BJ (cell line): ENCODE data around the gene MMP7. TPM values are rescaled to one million over a fixed set of nuclear protein-coding genes. Genes with fewer than 3 reads are reported as not detected.

Experiments
- CTCF ChIA-PET: fragments of 350-600 bp; formaldehyde crosslinking; extraction: SDS; loops from one replicate; lab custom pipeline; 2021; ENCODE audit warnings: antibody characterized with exemption, inconsistent platforms; lab: Yijun Ruan, JAX
- POLR2A ChIA-PET: fragments of 300-600 bp; sonication (Branson Sonifier 250); formaldehyde crosslinking; extraction: SDS; loops from one replicate; lab custom pipeline; 2021; ENCODE audit warnings: antibody characterized with exemption; lab: Charles Lee
- DNase-seq: peaks from one replicate; pipeline ENCODE4 v3.0.0-alpha.2; 2011; ENCODE audit warnings: low read depth
- H3K27me3 ChIP-seq: 2 replicates; pipeline ENCODE4 v1.6.0; 2011; ENCODE audit warnings: low read length; ENCODE audit not compliant: control insufficient read depth, insufficient read depth
- H3K36me3 ChIP-seq: 2 replicates; pipeline ENCODE4 v1.5.1; 2011; ENCODE audit warnings: low read length; ENCODE audit not compliant: control insufficient read depth, insufficient read depth
- H3K4me3 ChIP-seq: 2 replicates; pipeline ENCODE4 v1.5.1; 2011; ENCODE audit warnings: low read depth, mild to moderate bottlenecking, control low read depth, low read length
- polyA plus RNA-seq: library from polyadenylated mRNA; depleted of rRNA; stranded (reverse); fragments of >200 nt; gene quantifications from 2 replicates; pipeline ENCODE4 v1.2.3, GENCODE V29; 2011
- TF ChIP-seq, protein P1 (sequence below): IDR thresholded peaks from 2 replicates; pipeline ENCODE4 v1.5.1; 2011; ENCODE audit warnings: low read depth, mild to moderate bottlenecking, control low read depth, inconsistent platforms, low read length, moderate library complexity; ENCODE audit not compliant: insufficient read depth

Gene MMP7
- polyA plus RNA-seq, 1 experiment: not detected

DNA sequence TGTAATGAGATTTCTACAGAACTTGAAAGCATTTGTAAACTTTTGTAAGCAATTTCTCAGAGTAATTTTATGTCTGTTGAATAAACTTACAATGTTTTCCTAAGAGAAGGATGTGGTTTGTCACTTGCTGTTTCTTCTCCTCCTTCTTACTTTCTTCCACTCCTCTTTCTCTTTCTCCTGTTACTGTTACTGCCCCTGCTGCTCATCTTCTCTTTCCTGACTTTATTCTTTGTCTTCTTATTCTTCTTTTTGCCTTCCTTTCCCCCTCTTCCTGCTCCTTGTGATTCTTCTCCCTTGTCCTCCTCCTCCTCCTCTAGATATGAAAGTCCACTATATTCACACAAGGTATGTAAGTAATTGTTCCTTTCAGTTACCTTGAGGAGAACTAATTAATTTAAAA is 31.1 kb upstream of the MMP7 start:
- ChIA-PET CTCF (no interaction called here), POLR2A (no interaction called here)
- Histone ChIP-seq H3K4me3 (no peak overlapping the region), H3K27me3 (peaks cover 9% of the 10 kb centered on the region; the same call in 1 of the 2 replicates), H3K36me3 (no peaks in the 10 kb centered on the region)
- TF ChIP-seq, protein P1, sequence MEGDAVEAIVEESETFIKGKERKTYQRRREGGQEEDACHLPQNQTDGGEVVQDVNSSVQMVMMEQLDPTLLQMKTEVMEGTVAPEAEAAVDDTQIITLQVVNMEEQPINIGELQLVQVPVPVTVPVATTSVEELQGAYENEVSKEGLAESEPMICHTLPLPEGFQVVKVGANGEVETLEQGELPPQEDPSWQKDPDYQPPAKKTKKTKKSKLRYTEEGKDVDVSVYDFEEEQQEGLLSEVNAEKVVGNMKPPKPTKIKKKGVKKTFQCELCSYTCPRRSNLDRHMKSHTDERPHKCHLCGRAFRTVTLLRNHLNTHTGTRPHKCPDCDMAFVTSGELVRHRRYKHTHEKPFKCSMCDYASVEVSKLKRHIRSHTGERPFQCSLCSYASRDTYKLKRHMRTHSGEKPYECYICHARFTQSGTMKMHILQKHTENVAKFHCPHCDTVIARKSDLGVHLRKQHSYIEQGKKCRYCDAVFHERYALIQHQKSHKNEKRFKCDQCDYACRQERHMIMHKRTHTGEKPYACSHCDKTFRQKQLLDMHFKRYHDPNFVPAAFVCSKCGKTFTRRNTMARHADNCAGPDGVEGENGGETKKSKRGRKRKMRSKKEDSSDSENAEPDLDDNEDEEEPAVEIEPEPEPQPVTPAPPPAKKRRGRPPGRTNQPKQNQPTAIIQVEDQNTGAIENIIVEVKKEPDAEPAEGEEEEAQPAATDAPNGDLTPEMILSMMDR: no peak
- DNase-seq: no peak

DNA sequence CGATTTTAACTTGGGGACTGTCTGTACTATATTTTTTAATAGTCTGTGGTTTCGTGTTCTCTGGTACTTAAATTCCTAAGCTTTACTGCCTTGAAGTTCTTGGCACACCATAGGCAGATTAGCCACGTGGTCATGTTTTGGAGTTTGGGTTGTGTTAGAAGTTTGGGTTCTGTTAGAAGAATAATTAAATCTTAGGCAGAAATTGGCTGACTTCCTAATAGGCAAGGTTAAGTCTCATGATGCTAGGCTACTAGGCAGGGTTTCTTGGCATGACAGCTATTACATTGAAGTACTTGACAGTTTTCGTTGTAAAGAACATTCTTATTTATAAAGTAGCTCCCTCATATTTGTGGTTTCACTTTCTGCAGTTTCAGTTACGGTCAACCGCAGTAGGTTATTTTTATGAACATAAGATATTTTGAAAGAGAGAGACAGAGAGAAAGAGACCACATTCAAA is 30.0 kb upstream of the MMP7 start:
- peak; percentile 57 for DNase-seq
- Histone ChIP-seq H3K36me3 (no peaks in the 10 kb centered on the region), H3K4me3 (peak overlapping the region; percentile 34), H3K27me3 (peaks cover 12% of the 10 kb centered on the region)
- CTCF ChIA-PET: interaction anchor here (1.6 kb wide), 1 partner anchor 105 kb away, joined by 3 read pairs; no protein-coding TSS in a partner anchor
- POLR2A ChIA-PET: interaction anchor here (0.6 kb wide), 1 partner anchor 672 kb away, joined by 3 read pairs; no protein-coding TSS in a partner anchor
- TF ChIP-seq, protein P1: no peak

DNA sequence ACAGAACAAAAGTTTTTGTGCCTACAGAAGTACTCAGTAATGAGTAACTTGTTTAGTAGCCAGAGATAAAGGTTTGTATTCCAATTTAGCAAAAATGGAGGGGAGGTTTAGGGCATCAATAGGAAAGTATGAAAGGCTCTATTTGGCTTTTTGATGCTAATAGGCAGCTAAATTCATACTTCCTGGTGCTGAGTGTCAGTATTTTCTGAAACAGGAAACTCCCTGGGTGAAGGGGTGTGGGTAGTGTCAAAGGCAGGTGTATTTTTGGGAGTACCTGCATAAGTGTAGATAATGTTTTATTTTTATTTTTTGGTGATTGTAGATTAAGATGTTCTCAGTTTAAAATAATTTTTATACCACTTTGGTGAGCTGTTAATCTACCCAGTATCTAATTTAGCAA is 29.3 kb upstream of the MMP7 start:
- Histone ChIP-seq H3K36me3 (no peaks in the 10 kb centered on the region), H3K4me3 (no peak overlapping the region), H3K27me3 (peaks cover 12% of the 10 kb centered on the region)
- TF ChIP-seq, protein P1: no peak
- ChIA-PET CTCF (interaction anchor here (0.6 to 1.6 kb wide), 2 partner anchors 31 to 106 kb away, joined by 3 read pairs; no protein-coding TSS in a partner anchor), POLR2A (no interaction called here)
- DNase-seq: no peak

DNA sequence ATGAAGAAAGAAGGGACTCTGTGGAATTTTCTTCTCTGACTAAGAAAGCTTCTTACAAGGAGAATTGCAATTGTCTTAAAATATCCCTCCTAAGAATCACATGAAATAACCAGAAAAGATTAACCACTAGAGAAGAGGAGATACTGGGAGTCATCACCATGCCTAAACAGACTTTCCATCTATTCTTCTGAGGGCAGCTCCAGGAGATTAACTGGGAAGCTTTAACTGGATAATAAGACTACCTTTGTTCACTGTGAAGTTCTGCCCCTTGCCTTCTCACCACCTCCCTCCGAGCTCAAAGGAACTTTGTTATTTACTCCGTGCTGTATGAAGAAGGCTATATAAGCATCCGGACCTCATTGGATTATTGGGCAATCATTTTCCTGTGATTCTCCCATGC is 24.5 kb upstream of the MMP7 start:
- DNase-seq: no peak
- Histone ChIP-seq H3K36me3 (no peaks in the 10 kb centered on the region), H3K27me3 (peaks cover 12% of the 10 kb centered on the region), H3K4me3 (no peak overlapping the region)
- ChIA-PET CTCF (interaction anchor here (1.6 to 2.4 kb wide), 2 partner anchors 13 to 213 kb away, joined by 3 to 9 read pairs; no protein-coding TSS in a partner anchor), POLR2A (no interaction called here)
- TF ChIP-seq, protein P1: no peak

DNA sequence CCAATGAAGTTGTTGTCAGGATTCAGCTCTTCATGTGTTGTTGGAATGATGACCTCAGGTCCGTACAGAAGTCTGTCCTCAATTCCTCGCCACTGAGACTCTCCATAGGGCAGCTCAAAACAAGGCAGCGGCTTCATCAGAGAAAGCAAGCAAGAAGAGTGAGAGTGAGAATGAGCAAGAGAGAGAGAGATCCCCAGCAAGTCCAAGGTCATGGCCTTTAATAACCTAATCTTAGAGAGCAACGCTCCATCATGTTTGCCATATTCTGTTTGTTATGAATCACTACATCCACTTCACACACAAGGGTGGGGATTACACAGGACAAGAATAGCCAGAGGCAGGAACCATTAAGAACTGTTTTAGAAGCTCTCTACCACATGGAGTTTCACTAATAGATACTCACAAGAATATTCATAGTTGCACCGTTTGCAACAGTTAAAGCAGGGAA is 23.3 kb upstream of the MMP7 start:
- Histone ChIP-seq H3K27me3 (peaks cover 12% of the 10 kb centered on the region), H3K36me3 (no peaks in the 10 kb centered on the region), H3K4me3 (no peak overlapping the region)
- ChIA-PET POLR2A (no interaction called here), CTCF (interaction anchor here (2.4 kb wide), 1 partner anchor 11 kb away, joined by 9 read pairs; no protein-coding TSS in a partner anchor)
- TF ChIP-seq, protein P1: no peak
- no peak for DNase-seq
